ENCODE results near the gene PTPRN2.
"Not testable (repeated sequence)": the region's sequence is repeated elsewhere in the genome, so short reads cannot be mapped to it uniquely, and the experiment has no call there.

The PTPRN2 gene

DNA sequence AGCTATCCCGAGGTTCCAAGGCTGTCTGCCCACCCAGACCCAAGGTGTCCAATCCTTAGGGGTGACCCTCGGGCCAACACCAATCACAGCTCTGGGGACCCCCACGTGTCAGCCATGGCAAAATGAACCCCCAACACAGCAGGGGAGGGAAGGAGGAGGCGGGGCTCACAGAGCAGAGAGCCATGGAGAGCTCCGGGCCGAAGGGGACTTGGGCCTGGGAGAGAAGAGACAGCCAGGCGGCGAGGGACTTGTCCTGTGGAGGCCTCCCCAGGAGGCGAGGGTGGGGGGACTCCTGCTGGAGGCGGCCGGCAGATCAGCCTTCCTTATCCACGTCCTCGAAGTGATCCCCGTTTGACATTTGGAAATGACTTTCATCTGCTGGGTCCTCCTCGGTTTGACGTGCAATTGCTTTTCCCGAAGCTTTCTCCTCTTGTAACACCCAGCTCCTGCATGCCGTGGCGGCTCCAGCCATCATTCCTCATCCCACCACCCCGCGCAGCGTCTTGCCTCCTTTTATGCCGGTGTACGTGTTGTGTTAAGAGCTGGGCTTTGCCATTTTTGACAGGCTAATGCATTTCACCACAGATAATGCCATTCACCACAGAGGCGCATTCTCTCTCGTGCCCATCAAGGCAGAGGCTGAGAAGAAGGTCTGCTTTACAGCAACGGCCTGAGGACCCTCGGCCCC is 913.5 kb downstream of the PTPRN2 start:
- no peak for DNase-seq (ENCODE audit: low spot score)

DNA sequence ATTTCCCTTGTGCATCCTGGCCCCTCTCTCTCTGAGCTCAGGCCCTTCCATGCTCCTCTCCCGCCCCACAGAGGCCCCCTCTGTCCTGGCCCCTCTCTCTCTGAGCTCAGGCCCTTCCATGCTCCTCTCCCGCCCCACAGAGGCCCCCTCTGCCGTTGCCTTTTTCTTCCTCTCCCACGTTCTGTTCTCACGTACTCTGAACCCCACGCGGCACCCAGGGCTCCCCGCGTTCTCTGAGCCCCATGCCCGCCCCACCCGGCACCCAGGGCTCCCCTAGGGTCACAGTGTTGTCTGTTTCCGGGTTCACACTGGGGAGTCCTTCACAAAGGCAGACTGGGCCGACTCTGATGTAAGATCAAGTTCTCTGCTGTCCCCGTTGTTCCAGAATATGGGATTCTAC is 914.0 kb downstream of the PTPRN2 start:
- no peak for DNase-seq (ENCODE audit: low spot score)

DNA sequence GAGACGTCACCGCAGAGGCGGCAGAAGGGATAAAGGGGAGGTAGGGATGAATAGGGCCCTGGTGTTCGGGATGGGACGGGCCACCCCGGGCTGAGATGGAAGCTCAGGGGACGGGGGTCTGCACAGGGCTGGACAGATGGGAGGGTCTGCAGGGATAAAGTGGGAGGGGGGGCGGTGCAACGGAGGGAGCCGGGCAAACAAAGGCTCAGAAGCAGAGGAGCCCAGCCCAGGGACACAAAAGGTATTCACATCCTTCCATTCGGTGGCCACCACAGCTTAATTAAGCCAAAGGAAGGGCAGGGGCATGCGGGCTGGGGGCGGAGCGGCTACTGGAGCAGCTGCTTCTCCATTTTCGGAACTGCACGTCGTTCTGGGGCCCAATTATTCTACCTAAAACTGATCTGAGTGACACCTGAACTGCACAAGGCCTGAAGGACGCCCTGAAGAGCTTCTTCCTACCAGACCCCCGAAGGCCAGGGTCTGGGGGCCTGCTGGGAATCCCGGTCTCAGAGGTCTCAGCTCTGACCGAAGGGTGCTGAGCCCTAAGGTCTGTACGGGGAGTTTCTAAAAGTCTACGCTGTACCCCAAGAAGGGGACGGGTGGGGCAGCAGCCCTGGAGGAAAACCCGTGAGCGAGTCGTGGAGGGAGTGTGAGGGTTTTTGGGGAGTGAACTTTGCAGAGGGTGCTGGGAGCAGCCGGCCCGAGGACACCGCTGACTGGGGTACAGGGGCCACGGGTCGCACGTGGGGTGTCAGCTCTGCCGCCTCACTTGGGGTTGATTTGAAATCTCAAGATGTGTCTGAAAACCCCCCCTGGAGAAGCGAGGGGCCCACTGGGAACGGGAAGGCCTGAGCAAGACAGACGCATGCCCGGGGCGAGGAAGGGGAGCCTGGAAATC is 916.0 kb downstream of the PTPRN2 start:
- DNase-seq (ENCODE audit: low spot score) = no peak

DNA sequence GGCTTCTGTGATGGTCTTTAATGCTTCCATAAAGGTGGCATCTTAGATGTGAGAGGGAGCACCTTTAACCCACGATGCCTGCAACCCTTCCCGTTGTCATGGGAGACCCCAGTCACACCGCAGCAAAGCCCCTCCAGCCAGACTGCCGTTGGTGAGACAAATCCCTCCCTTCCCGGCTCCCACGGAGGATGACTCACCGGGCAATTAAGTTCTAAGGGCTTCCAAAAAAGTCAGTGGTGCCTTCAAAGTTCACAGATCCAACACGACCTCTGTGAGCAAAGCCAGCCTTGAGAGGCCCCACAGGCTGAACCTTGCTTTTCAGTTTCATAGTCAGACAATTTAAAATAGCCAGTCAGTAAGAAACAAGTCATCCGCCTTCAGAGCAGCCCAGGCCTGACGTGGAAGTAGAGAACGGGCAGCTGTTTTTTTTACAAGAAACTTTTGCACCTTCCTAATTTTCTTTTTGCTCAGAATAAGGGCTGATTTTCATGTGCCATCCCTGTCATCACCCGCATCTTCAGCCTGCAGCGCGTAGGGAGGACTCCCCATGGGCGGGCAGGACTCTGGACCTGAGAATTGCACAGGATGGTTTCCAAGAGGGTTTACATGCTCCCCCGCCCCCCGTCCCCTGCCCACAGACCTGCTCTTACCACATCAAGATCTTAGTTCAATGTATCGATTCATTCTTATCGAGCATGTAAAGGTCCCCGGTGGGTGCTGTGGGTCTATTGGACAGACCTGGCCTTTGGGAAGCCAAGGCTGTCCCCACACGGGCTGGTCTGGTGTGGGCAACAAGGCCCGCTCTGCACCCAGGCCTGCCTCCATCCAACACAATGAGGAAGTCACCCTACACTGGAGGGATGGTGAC is 916.9 kb downstream of the PTPRN2 start:
- DNase-seq (ENCODE audit: low spot score) = no peak

DNA sequence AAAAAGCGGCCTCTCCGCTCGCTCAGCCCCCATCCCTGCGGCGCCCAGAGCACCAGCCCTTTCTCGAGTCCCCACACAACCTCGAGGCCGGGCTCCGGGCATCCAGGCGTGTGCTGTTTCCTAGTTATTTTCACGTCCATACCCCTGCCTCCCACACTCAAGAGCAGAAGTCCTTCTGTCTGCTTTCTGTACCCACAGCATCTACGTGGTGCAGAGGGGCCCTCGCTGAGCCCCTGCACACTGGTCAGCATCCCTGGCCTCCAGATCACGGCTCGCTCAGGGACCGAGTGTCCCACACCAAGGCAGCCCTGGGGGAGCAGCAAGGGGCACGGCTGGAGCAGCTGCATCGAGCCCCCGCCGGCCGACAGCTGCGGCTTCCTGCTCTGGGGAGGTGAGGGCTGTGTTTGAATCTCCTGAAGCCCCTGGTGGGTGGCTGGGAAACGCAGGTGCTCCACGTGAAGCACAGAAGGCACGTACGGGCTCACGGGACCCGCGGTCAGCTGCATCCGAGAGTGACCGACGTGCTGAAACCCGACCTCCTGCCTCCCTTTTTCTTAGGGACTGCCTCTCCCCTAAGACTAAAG is 917.8 kb downstream of the PTPRN2 start:
- DNase-seq (ENCODE audit: low spot score) = no peak

DNA sequence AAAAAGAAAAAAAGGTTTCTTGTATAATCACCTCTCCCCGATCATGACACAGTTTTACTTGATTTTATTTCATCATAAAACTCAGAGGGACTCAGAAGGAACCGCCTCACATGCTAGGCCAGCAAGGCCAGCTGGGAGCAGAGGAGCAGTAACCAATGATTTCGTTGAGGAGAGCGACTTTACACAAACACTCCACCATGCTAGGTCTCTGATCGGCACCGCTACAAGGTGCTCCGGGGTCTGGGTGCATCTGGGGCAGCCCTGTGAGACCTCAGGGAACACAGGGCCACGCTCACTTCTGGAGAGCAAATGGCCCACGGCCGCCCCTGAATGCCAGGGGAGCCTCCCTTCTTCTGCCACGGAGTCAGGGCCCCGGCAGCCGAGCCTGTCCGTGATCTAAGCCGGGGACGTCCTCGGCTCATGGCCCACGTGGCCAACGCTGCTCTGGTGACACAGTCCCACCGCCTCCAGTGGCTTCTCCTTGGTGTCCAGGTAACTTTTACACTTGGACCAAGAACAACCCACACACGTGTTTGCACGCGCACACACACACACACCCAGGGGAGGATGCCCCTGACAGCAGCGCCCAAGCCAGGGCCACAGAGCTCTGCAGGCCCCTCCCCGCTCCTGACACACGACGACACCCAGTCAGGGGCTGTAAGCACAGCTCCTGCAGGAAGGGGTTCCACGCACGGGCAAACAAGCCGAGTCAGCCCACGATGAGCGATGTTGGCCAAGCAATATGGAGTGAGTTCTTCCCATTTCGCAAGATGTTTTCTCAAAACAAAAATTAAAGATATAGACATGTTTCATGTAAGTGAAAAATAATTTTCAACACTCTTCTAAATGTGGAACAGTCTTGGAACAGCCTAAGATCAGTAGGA is 918.5 kb downstream of the PTPRN2 start:
- no peak for DNase-seq (ENCODE audit: low spot score)

DNA sequence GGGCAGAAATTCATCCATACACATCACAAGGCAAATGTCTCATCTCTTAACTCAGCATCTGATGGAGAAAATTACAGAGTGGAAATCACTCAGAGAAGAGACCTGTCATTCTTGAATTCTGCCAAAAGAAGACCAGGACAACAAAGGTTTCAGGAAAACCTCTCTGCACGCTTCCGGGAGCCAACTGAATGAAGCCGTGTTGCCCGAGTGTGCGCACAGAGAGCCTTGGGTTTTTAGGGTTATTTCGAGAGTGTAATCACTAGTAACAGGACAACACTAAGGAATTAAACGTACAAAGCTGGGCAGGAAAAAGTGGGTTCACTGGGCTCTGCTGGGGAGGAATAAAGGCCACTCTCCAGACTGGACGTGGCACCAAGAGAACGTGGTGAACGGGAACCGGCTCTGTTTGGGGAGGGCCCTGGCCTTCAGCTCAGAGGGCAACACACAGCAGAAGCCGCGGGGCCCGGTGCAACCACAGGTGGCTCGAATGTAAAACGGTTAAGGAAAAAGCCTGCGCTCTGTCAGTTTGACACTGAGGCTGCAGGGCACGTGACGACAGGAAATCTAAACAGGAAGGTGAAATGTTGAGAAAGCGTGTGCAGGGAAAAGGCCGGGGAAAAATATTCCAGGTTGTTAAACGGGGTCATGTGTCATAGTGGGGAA is 919.3 kb downstream of the PTPRN2 start:
- DNase-seq (ENCODE audit: low spot score) = no peak

DNA sequence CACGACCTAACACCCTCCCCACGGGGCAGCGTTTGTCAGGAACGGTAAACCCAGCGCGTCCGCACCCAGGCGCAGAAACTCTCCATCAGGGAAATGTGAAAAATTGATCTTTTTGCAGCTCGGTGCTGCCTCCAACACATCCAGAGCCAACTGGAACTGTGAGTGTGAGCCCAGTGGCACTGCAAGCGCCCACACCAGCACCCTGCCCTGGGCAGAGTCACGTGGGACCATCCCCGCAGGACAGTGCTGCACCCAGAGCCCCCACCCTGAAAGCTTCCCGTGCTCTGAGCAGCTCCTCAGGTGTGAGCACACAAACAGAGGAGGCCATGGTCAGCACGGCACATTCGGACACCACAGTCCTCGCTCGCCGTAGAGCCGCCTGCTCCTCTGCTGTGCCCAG is 919.9 kb downstream of the PTPRN2 start:
- DNase-seq (ENCODE audit: low spot score) = no peak

DNA sequence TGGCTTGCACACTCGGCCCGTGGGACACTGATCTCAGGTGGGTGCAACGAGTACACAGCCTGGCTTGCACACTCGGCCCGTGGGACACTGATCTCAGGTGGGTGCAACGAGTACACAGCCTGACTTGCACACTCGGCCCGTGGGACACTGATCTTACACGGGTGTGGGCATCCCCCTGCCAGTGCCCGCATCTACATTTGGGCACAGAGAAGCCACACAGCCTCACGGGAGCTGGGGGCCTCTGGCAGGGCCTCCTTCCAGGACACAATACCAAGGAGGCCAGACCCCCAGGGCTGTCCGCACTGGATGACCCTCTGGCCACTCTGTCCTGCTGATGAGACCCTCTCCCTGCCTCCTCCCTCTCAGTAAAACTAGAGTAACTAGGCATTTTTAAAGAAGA is 920.4 kb downstream of the PTPRN2 start:
- DNase-seq (ENCODE audit: low spot score) = no peak

DNA sequence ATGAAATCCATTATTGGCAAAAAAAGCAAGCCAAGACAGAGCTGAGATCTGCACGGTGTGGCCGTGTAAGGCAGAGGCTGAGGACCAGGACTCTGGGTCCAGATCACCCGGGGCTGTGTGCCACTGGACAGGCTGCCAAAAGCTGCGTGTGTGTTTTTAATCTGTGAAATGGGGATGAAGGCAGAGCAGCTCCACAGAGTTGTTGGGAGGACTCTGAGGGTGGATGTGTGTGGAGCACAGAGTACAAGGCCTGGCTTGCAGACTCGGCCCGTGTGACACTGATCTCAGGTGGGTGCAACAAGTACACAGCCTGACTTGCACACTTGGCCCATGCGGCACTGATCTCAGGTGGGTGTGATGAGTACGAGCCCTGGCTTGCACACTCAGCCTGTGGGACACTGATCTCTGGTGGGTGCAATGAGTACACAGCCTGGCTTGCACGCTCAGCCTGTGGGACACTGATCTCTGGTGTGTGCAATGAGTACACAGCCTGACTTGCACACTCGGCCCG is 921.0 kb downstream of the PTPRN2 start:
- no peak for DNase-seq (ENCODE audit: low spot score)

DNA sequence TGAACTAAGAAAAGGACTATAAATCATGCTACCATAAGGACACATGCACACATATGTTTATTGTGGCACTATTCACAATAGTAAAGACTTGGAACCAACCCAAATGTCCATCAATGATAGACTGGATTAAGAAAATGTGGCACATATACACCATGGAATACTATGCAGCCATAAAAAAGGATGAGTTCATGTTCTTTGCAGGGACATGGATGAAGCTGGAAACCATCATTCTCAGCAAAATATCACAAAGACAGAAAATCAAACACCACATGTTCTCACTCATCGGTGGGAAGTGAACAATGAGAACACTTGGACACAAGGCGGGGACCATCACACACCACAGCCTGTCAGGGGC is 922.0 kb downstream of the PTPRN2 start:
- DNase-seq (ENCODE audit: low spot score) = not testable (repeated sequence)

DNA sequence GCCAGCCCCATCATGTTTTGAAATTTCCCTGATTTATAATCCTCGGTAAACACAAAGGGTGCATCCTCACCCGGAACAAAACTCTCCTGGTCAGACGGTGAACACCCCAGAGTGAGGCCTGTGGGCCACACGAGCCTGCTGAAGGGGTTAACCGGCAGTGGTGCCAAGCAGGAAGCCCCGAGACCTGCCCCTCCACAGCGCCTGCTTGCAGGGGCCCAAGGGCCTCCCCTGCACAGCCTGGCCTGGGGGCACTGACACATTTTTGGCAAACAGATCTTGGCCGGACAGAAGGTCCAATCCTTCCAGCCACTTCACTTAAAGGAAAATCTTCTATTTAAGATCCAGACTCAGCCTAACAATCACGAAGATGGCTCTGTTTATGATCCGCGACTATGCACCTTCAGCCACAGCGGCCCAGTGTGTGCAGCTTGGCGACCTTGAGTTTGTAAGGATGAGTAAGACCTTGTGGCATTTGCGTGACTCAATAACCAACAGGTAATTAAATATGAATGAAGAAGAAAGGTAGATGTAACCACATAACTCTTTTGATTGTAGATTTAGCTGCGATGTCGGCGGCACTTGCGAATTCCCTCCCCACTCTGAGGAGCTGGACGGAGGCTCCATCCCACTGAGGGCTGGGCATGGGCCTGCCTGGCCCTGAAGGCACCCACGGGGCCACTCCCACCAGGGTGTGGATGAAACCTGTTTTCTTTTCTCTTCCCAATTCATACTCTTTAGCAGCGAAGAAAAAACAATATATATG is 922.6 kb downstream of the PTPRN2 start:
- DNase-seq (ENCODE audit: low spot score) = no peak

DNA sequence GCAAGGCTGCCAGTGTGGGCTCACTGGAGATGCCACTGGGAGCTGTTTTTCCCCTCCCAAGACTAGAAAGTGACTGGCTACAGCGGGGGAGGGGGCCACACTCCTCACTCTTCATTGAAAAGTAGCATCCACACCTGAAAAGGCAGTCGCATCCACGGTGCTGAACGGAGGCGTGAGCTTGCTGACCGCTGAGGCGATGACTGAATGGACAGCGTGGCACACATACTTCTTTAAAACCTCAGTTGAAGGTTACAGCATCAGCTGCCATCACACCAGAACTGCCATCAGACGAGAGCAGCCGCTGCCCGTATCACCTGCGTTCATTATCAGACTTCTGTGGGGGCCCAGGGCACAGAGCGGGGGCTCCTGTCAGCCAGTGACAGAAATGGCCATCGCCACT is 923.6 kb downstream of the PTPRN2 start:
- no peak for DNase-seq (ENCODE audit: low spot score)

DNA sequence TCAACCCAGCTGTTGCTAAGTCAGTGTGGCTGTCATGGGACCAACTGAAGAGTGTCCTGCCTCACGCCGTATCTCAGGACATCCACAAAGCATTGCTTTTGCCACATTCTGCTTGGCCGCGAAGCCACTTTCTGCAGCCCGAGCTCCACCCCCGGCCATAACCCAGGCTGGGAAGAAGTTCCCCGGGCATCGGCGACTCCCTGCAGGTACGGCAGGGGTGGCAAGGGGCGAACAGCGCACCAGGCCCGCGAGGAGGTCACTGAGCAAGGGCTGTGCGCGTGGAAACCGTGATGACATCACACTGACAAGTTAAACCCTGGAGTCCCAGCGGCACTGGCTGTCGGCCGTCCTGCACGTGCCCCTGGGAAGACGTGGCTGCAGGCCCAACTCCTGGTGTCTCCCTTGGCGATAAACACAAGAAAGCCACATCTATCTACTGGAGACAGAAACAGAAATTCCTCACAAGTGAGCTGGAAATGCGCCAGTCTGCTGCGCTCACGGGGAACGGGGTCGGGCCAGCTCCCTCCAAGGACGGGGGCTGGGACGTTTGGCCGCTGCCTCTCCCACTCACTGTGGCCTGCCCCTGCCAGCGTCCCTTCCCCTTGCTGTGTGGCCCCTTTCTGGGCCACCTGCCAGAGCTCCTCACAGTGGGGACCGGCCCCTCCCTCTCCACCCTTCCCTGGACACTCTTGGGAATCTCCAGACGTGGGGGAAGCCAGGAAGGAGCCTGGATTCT is 924.5 kb downstream of the PTPRN2 start:
- no peak for DNase-seq (ENCODE audit: low spot score)

DNA sequence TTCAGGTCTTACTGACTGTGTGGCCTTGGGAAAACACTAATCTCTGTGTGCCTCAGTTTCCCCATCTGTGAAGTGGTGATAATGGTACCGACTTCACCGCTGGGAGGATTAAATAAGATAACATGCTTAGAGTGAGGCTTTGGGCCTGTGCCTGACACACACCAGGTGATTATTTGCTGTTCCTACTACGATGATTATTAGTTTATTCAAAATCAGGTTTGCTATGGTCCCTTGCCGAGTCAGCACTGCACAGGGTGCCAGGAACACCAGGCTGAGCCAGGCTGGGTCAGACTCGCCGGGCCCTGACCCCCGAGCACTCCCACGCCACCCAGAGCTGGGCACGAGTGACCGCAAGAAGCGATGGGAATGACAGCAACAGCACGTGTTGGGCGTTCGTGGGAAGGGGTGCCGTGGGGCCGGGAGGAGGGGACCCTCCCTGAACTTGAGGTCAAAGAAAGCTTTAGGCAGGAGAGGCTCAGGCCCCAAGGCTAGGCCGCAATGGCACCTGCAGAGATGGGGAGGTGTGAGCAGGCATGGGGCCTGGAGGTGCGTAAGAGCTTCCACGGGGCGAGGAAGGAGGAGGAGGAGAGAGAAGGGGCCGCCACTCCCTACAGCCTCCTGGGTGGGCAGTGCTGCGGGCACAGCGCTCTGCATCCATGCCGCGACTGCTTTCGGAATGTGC is 925.4 kb downstream of the PTPRN2 start:
- DNase-seq (ENCODE audit: low spot score) = no peak

DNA sequence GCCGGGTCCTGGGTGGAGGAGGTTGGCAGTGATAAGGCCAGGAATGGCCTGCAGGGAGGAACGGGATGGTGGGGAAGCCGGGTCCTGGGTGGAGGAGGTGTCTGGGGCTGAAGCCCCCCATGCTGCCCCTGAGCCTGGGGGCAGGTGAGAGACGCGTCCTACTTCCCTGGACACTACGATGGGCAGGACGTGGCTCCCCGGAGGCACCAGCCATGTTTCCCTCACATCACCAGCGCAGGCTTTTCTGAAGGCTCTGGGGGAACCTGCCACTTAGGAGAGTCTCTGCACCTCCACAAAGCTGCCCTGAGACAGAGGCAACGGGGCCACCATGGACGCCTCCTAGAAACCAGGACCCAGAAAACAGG is 926.0 kb downstream of the PTPRN2 start:
- no peak for DNase-seq (ENCODE audit: low spot score)

DNA sequence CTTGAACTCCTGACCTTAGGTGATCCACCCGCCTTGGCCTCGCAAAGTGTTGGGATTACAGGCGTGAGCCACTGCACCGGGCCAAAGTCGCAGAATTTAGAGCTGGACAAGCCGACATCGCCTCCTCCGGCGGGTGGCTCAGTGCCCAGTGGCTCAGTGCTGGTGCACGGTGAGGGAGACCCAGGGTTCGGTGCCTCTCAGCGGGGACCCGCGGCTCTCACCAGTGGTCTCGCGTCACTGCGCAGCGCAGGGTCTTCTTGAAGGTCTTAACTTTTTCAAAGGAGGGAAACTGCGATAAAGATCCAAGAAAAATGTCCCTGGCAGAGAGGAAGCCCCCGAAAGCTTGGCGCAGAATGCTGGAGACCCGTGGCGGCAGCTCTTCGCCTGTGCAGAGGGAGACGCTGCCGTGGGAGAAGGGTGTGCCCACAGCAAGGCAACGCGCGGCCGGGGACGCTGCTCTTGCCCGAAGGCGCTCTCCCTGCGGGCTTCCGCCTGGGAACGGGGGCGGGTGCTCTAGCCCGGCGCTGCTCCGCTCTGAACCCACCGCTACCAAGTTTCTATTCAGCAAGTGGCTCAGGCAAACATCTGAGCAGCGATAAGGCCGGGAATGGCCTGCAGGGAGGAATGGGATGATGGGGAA is 926.5 kb downstream of the PTPRN2 start:
- no peak for DNase-seq (ENCODE audit: low spot score)

DNA sequence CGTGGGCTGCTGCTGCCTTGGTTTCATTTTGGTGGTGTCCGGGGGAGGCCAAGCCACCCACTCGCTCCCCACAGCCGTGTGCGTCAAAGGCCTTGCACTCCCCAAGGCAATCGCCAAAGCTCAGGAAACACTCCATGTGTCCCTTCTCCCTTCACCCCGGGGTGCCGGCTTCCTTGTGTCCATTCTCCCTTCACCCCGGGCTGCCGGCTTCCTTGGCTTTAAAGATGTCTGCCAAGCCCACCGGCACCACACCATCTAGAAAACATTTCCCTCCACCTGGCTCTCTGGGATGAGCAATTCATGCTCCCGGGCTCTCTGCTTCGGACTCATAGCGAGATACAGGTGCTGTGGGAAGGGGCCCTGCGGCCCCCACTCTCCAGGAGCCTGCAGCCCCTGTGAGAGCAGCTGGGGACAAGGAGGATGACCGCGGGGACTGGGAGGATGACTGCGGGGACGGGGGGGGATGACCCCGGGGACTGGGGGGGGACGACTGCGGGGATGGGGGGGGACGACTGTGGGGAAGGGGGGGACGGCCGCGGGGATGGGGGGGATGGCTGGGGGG is 928.7 kb downstream of the PTPRN2 start:
- no peak for DNase-seq (ENCODE audit: low spot score)

Measured in D341Med (cell line).